Liver (tissue), 3 donors: Measurements from ENCODE around the gene TAF3.

Experiments used
- ATF3 ChIP-seq: IDR thresholded peaks from 2 replicates; pipeline ENCODE4 v1.6.1; 2016; ENCODE audit warnings: antibody characterized with exemption
- CTCF ChIP-seq: fragments of 150-350 bp; IDR thresholded peaks from 2 replicates; pipeline ENCODE4 v1.5.1; 2017; ENCODE audit warnings: improper control_type of control experiment, low read depth, low read length; ENCODE audit not compliant: missing input control
- EGR1 ChIP-seq, 2 donors: IDR thresholded peaks; 2 replicates each; pipeline ENCODE4 v1.6.1; 2016 to 2018; ENCODE audit warnings: antibody characterized with exemption in 2 of 2, low read depth in 2 of 2
- FOXA1 ChIP-seq: IDR thresholded peaks from 2 replicates; pipeline ENCODE4 v1.6.1; 2016; ENCODE audit warnings: antibody characterized with exemption
- GABPA ChIP-seq, 2 donors: IDR thresholded peaks in 1 of 2; conservative IDR thresholded peaks in 1 of 2; 2 replicates each; pipeline ENCODE4 v1.6.1; 2016; ENCODE audit warnings: antibody characterized with exemption in 2 of 2, mild to moderate bottlenecking in 1 of 2, moderate library complexity in 1 of 2
- HNF4A ChIP-seq, 2 donors: conservative IDR thresholded peaks; 2 replicates each; pipeline ENCODE4 v1.6.1; 2016; ENCODE audit warnings: antibody characterized with exemption in 2 of 2, mild to moderate bottlenecking in 2 of 2
- MAX ChIP-seq: IDR thresholded peaks from 2 replicates; pipeline ENCODE4 v1.6.1; 2016; ENCODE audit warnings: antibody characterized with exemption
- RAD21 ChIP-seq, 2 donors: IDR thresholded peaks; 2 replicates each; pipeline ENCODE4 v1.6.1; 2016; ENCODE audit warnings: antibody characterized with exemption in 2 of 2, mild to moderate bottlenecking in 2 of 2
- REST ChIP-seq: IDR thresholded peaks from 2 replicates; pipeline ENCODE4 v1.6.1; 2016; ENCODE audit warnings: antibody characterized with exemption, mild to moderate bottlenecking
- RXRA ChIP-seq, 2 donors: IDR thresholded peaks; 2 replicates each; pipeline ENCODE4 v1.6.1; 2017 to 2018; ENCODE audit warnings: antibody characterized with exemption in 2 of 2, mild to moderate bottlenecking in 1 of 2
- TAF1 ChIP-seq: conservative IDR thresholded peaks from 2 replicates; pipeline ENCODE4 v1.6.1; 2016; ENCODE audit warnings: antibody characterized with exemption, mild to moderate bottlenecking
- YY1 ChIP-seq: IDR thresholded peaks from 2 replicates; pipeline ENCODE4 v1.6.1; 2016; ENCODE audit warnings: antibody characterized with exemption, mild to moderate bottlenecking
- ZBTB33 ChIP-seq: IDR thresholded peaks from 2 replicates; pipeline ENCODE4 v1.6.1; 2016; ENCODE audit warnings: antibody characterized with exemption
- donor health status: healthy.
- donor health status: healthy.

GRCh38 chr10:7895699-7896090 lies 77.4 kb downstream of the TAF3 start:
- TF ChIP-seq YY1 (no peak), CTCF (no peak), RAD21 (IDR thresholded peaks at IDR 0.05) (no peak), HNF4A (conservative IDR thresholded peaks at IDR 0.05) (no peak), REST (no peak), ATF3 (no peak), GABPA (IDR thresholded peaks at IDR 0.05 in 1 of 2, conservative IDR thresholded peaks at IDR 0.05 in 1 of 2) (no peak), ZBTB33 (no peak), FOXA1 (no peak), EGR1 (IDR thresholded peaks at IDR 0.05; ENCODE audit: low read depth in 2 of 2) (no peak), MAX (no peak), TAF1 (no peak), RXRA (IDR thresholded peaks at IDR 0.05) (no peak)
